Fibroblast of lung (primary cell): ENCODE measurements around the gene COTL1.

ENCODE experiments used
- CTCF ChIP-seq, 2 donors: IDR thresholded peaks in 1 of 2; conservative IDR thresholded peaks in 1 of 2; 1 replicate in 1 of 2; 2 replicates in 1 of 2; pipeline ENCODE4 v1.5.1; 2011 to 2012; ENCODE audit warnings: low read length in 2 of 2, control low read depth in 1 of 2, inconsistent platforms in 1 of 2, low read depth in 1 of 2, mild to moderate bottlenecking in 1 of 2
- EZH2 ChIP-seq: IDR thresholded peaks from 2 replicates; pipeline ENCODE4 v1.5.1; 2012; ENCODE audit warnings: low read length, control low read depth, mild to moderate bottlenecking; ENCODE audit errors: missing control alignments

GRCh38 chr16:84643674-84644073, 25.8 kb upstream of the COTL1 start:
- TF ChIP-seq EZH2 (no peak), CTCF (conservative IDR thresholded peaks at IDR 0.05 in 1 of 2, IDR thresholded peaks at IDR 0.05 in 1 of 2; ENCODE audit: low read depth in 1 of 2, low read length in 2 of 2) (no peak)
